Tibial artery (tissue), 4 donors: ENCODE results near the gene HSD17B11.
"Not testable (repeated sequence)": the region's sequence is repeated elsewhere in the genome, so short reads cannot be mapped to it uniquely, and the experiment has no call there.

Experiments used
- DNase-seq, 2 donors: peaks; one replicate each; pipeline ENCODE4 v3.0.0-alpha.2; 2019
- H3K27ac ChIP-seq, 2 donors: fragments of 200-600 bp; sonication (generic) in 1 of 2; 1 replicate in 1 of 2; 2 replicates in 1 of 2; pipeline ENCODE4 v1.5.1; 2018 to 2019; ENCODE audit warnings: mild to moderate bottlenecking in 1 of 2
- H3K27me3 ChIP-seq, 2 donors: fragments of 200-600 bp; sonication (generic) in 1 of 2; one replicate each; pipeline versions ENCODE4 v1.5.1 to v1.6.0; 2016 to 2019
- H3K36me3 ChIP-seq, 3 donors: fragments of 200-600 bp; sonication (generic) in 2 of 3; one replicate each; pipeline ENCODE4 v1.5.1; 2016 to 2019; ENCODE audit warnings: mild to moderate bottlenecking in 2 of 3
- H3K4me1 ChIP-seq, 4 donors: fragments of 200-600 bp; sonication (generic) in 2 of 4; 1 replicate in 3 of 4; 2 replicates in 1 of 4; pipeline ENCODE4 v1.5.1; 2016 to 2019
- H3K4me3 ChIP-seq, 2 donors: fragments of 200-600 bp; sonication (generic) in 1 of 2; 1 replicate in 1 of 2; 2 replicates in 1 of 2; pipeline ENCODE4 v1.5.1; 2018 to 2019; ENCODE audit warnings: mild to moderate bottlenecking in 2 of 2
- H3K9me3 ChIP-seq, 3 donors: fragments of 200-600 bp; sonication (generic) in 1 of 3; one replicate each; pipeline ENCODE4 v1.5.1; 2016 to 2019
- CTCF ChIP-seq, 2 experiments: fragments of 200-600 bp in 1 of 2; fragments of 450-650 bp in 1 of 2; IDR thresholded peaks; one replicate each; pipeline ENCODE4 v1.5.1; 2017 to 2019; ENCODE audit warnings: antibody characterized with exemption in 2 of 2, mild to moderate bottlenecking in 1 of 2, moderate library complexity in 1 of 2
- intact Hi-C: fragments of 100-400 bp; cut with DNase I; formaldehyde crosslinking; loops from one replicate; pipeline ENCODE4 v1.15.0; 2023; ENCODE audit warnings: low total_unique reads

HSD17B11 gene

GRCh38 chr4:87410157-87410556 is 19.2 kb upstream of the HSD17B11 start:
- Histone ChIP-seq H3K27ac (no peak overlapping the region), H3K4me3 (no peak overlapping the region)

GRCh38 chr4:87409420-87409939 is 18.5 kb upstream of the HSD17B11 start:
- peaks cover 0 to 2% (median 0%) of the 10 kb centered on the region in 3 donors for H3K9me3 ChIP-seq
- no peaks in the 10 kb centered on the region for H3K27me3 ChIP-seq
- intact Hi-C loops, result no loop called here
- no peak for DNase-seq
- no peak overlapping the region for H3K27ac ChIP-seq
- no peak for TF ChIP-seq CTCF (IDR thresholded peaks at IDR 0.05)
- H3K4me3 ChIP-seq, result no peak overlapping the region
- no peaks in the 10 kb centered on the region for H3K36me3 ChIP-seq
- H3K4me1 ChIP-seq, result no peaks in the 10 kb centered on the region

More at GRCh38 chr4:87410157-87410556, 19.2 kb upstream of the HSD17B11 start:
- Histone ChIP-seq H3K27me3 (no peaks in the 10 kb centered on the region), H3K4me1 (no peaks in the 10 kb centered on the region), H3K36me3 (no peaks in the 10 kb centered on the region), H3K9me3 (peaks cover 0 to 2% (median 0%) of the 10 kb centered on the region in 3 donors)
- DNase-seq, result no peak
- TF ChIP-seq CTCF (IDR thresholded peaks at IDR 0.05), result no peak
- intact Hi-C loops, result no loop called here

- H3K27ac ChIP-seq, DNase-seq, H3K9me3 ChIP-seq, H3K36me3 ChIP-seq, H3K27me3 ChIP-seq, intact Hi-C loops, H3K4me1 ChIP-seq, H3K4me3 ChIP-seq: not testable (repeated sequence)
Observed at GRCh38 chr4:87406902-87407301, 15.9 kb upstream of the HSD17B11 start.

- no peak overlapping the region for H3K4me3 ChIP-seq
- no peaks in the 10 kb centered on the region for H3K36me3 ChIP-seq
- H3K27ac ChIP-seq, result no peak overlapping the region
- DNase-seq, result no peak
- H3K9me3 ChIP-seq, result no peaks in the 10 kb centered on the region
- no peaks in the 10 kb centered on the region for H3K4me1 ChIP-seq
- intact Hi-C loops, result no loop called here
- TF ChIP-seq CTCF (IDR thresholded peaks at IDR 0.05), result no peak
- H3K27me3 ChIP-seq, result no peaks in the 10 kb centered on the region
Observed at GRCh38 chr4:87406462-87406861, 15.5 kb upstream of the HSD17B11 start.

- DNase-seq, result no peak
- TF ChIP-seq CTCF (IDR thresholded peaks at IDR 0.05), result no peak
- intact Hi-C loops, result no loop called here
Observed at GRCh38 chr4:87405211-87405820, 14.3 kb upstream of the HSD17B11 start.

GRCh38 chr4:87403732-87404131 is 12.7 kb upstream of the HSD17B11 start:
- H3K27ac ChIP-seq, H3K4me3 ChIP-seq, intact Hi-C loops, H3K9me3 ChIP-seq, H3K36me3 ChIP-seq, H3K4me1 ChIP-seq, DNase-seq, H3K27me3 ChIP-seq: not testable (repeated sequence)

More at GRCh38 chr4:87405211-87405820, 14.3 kb upstream of the HSD17B11 start:
- Histone ChIP-seq H3K27me3 (no peaks in the 10 kb centered on the region), H3K36me3 (no peaks in the 10 kb centered on the region), H3K4me3 (no peak overlapping the region), H3K27ac (no peak overlapping the region), H3K9me3 (no peaks in the 10 kb centered on the region), H3K4me1 (no peaks in the 10 kb centered on the region)
